Measurements from ENCODE around the gene GPR84.

DNA sequence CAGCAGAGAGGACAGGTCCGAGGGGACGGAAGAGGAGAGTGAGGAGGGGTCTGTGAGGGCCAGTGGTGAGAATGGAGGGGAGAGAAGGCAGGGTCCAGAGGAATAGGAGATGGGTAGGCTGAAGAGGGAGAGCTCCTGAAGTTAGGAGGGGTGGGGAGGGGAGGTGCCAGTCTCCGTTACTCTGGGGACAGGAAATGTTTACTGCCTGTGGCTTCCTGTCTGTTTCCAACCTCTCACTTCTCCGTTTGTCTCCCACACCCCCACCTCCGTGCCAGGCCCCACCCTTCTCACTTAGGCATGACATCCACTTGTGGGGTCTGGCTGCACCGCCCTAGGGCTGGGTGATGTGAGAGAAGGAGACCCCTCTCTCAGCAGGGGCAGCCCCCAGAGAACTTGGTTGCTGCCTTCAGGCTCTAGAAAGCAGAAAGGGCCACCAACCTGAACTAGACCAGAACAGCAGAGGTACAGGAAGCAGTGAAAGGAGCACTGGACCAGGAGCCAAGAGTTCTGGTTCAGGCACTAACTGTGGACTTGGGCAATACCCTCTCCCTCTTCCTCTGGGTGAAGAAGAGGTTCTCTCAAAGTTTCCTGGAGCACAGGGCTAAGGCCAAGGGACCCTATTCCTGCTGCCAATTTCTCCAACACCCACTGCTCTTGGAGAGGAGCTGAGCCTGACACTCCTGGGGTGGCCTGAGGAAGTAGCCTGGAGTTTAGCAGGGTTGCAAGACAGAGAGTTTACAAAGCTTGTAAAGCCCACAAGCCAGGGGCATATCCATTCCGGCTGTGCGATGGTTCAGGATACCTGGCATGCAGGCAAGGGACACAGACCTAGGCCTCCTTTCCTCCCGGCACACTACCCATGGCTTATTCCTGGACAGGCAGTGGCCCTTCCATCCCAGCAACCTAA, 49.3 kb upstream of the GPR84 start:
- TF ChIP-seq, protein P1, sequence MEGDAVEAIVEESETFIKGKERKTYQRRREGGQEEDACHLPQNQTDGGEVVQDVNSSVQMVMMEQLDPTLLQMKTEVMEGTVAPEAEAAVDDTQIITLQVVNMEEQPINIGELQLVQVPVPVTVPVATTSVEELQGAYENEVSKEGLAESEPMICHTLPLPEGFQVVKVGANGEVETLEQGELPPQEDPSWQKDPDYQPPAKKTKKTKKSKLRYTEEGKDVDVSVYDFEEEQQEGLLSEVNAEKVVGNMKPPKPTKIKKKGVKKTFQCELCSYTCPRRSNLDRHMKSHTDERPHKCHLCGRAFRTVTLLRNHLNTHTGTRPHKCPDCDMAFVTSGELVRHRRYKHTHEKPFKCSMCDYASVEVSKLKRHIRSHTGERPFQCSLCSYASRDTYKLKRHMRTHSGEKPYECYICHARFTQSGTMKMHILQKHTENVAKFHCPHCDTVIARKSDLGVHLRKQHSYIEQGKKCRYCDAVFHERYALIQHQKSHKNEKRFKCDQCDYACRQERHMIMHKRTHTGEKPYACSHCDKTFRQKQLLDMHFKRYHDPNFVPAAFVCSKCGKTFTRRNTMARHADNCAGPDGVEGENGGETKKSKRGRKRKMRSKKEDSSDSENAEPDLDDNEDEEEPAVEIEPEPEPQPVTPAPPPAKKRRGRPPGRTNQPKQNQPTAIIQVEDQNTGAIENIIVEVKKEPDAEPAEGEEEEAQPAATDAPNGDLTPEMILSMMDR (conservative IDR thresholded peaks at IDR 0.05): no peak
- no peak for TF ChIP-seq ZFX (IDR thresholded peaks at IDR 0.05)
